H1 (cell line): ENCODE results near the gene LAMC3. TPM values are rescaled to one million over a fixed set of nuclear protein-coding genes. Genes with fewer than 3 reads are reported as not detected.

Experiments used
- CTCF ChIA-PET: fragments of 300-600 bp; sonication (Branson Sonifier 250); formaldehyde crosslinking; loops from one replicate; lab custom pipeline; 2021; ENCODE audit not compliant: partially characterized antibody; lab: Charles Lee
- POLR2A ChIA-PET: fragments of 300-600 bp; sonication (Branson Sonifier 250); formaldehyde crosslinking; loops from one replicate; lab custom pipeline; 2021; ENCODE audit warnings: inconsistent platforms; ENCODE audit not compliant: partially characterized antibody; lab: Charles Lee
- DNase-seq, 2 experiments: peaks; one replicate each; pipeline versions ENCODE4 v3.0.0 to v3.0.0-alpha.2; 2010 to 2022; ENCODE audit warnings: low spot score in 2 of 2, low read depth in 1 of 2, mixed read lengths in 1 of 2
- FAIRE-seq: peaks from 2 replicates; lab custom pipeline; 2011; peaks lifted over from hg19 to GRCh38; lab: Jason Lieb, UNC
- H2AFZ ChIP-seq: 2 replicates; pipeline ENCODE4 v1.8.1; 2012; ENCODE audit warnings: low read length, inconsistent platforms
- H2AK5ac ChIP-seq: 2 replicates; pipeline ENCODE4 v1.6.1; 2013; ENCODE audit warnings: low read depth, low read length
- H2BK120ac ChIP-seq: replicated peaks from 2 replicates; pipeline ENCODE3; 2013; ENCODE audit warnings: low read depth, low read length, inconsistent platforms
- H2BK12ac ChIP-seq: 2 replicates; pipeline ENCODE4 v1.6.1; 2013; ENCODE audit warnings: low read depth, low read length
- H2BK15ac ChIP-seq: 2 replicates; pipeline ENCODE4 v1.6.1; 2013; ENCODE audit warnings: low read length
- H2BK20ac ChIP-seq: 2 replicates; pipeline ENCODE4 v1.6.1; 2013; ENCODE audit warnings: low read length
- H2BK5ac ChIP-seq: 2 replicates; pipeline ENCODE4 v1.6.1; 2013; ENCODE audit warnings: low read depth, low read length
- H3K14ac ChIP-seq: 2 replicates; pipeline ENCODE4 v1.6.1; 2013; ENCODE audit warnings: inconsistent platforms; ENCODE audit not compliant: insufficient read length
- H3K18ac ChIP-seq: 2 replicates; pipeline ENCODE4 v1.6.1; 2013; ENCODE audit warnings: low read length; ENCODE audit errors: extremely low read depth
- H3K23ac ChIP-seq: 2 replicates; pipeline ENCODE4 v1.6.1; 2013; ENCODE audit warnings: inconsistent platforms; ENCODE audit not compliant: insufficient read length
- H3K23me2 ChIP-seq: 2 replicates; pipeline ENCODE4 v1.6.1; 2013; ENCODE audit warnings: low read depth, low read length
- H3K27ac ChIP-seq: 2 replicates; pipeline ENCODE4 v1.6.1; 2011; ENCODE audit warnings: low read depth, low read length, inconsistent platforms
- H3K27me3 ChIP-seq, 4 experiments: replicated peaks in 1 of 4; 1 replicate in 1 of 4; 2 replicates in 3 of 4; pipeline versions ENCODE4 v1.6.1 to v1.8.1; 2011 to 2013; ENCODE audit warnings: low read length in 3 of 4, mild to moderate bottlenecking in 3 of 4, inconsistent platforms in 2 of 4, mixed read lengths in 2 of 4, moderate library complexity in 1 of 4; ENCODE audit not compliant: control insufficient read depth in 3 of 4, insufficient read depth in 3 of 4; ENCODE audit errors: extremely low read depth in 1 of 4
- H3K36me3 ChIP-seq, 4 experiments: 2 replicates each; pipeline versions ENCODE4 v1.6.1 to v1.8.1; 2011 to 2013; ENCODE audit warnings: mild to moderate bottlenecking in 4 of 4, low read length in 3 of 4, moderate library complexity in 2 of 4, control low read depth in 1 of 4, inconsistent platforms in 1 of 4; ENCODE audit not compliant: insufficient read depth in 4 of 4, control insufficient read depth in 2 of 4
- H3K4ac ChIP-seq: replicated peaks from 2 replicates; pipeline ENCODE3; 2013; ENCODE audit warnings: low read length, low read depth, mixed read lengths, inconsistent platforms; ENCODE audit not compliant: insufficient read length
- H3K4me1 ChIP-seq, 4 experiments: replicated peaks in 1 of 4; 1 replicate in 1 of 4; 2 replicates in 3 of 4; pipeline versions ENCODE4 v1.6.1 to v1.8.1; 2011 to 2013; ENCODE audit warnings: low read length in 3 of 4, inconsistent platforms in 2 of 4, mixed read lengths in 1 of 4; ENCODE audit not compliant: insufficient read depth in 4 of 4, control insufficient read depth in 3 of 4
- H3K4me2 ChIP-seq, 2 experiments: 2 replicates each; pipeline versions ENCODE4 v1.6.1 to v1.8.1; 2011 to 2013; ENCODE audit warnings: low read depth in 2 of 2, low read length in 2 of 2, control low read depth in 1 of 2, inconsistent platforms in 1 of 2, mild to moderate bottlenecking in 1 of 2; ENCODE audit not compliant: insufficient read depth in 1 of 2
- H3K4me3 ChIP-seq, 4 experiments: fragments of 200-600, 300-600 bp in 1 of 4; sonication (generic), shearing (Covaris generic), sonication (Bioruptor Twin) in 1 of 4; 2 replicates each; pipeline versions ENCODE4 v1.5.1 to v1.8.1; 2011 to 2016; ENCODE audit warnings: low read length in 4 of 4, low read depth in 3 of 4, control low read depth in 2 of 4, inconsistent platforms in 2 of 4, mild to moderate bottlenecking in 2 of 4, mixed read lengths in 1 of 4, moderate library complexity in 1 of 4; ENCODE audit not compliant: insufficient read depth in 2 of 4; ENCODE audit errors: extremely low read depth in 1 of 4
- H3K56ac ChIP-seq: replicated peaks from 2 replicates; pipeline ENCODE3; 2013; ENCODE audit warnings: low read depth, mild to moderate bottlenecking, mixed read lengths, low read length, inconsistent platforms; ENCODE audit not compliant: insufficient read length
- H3K79me1 ChIP-seq: 2 replicates; pipeline ENCODE4 v1.6.1; 2013; ENCODE audit warnings: low read depth, low read length, control low read depth
- H3K79me2 ChIP-seq, 2 experiments: 2 replicates each; pipeline versions ENCODE4 v1.6.1 to v1.8.1; 2012 to 2013; ENCODE audit warnings: low read length in 2 of 2, mild to moderate bottlenecking in 2 of 2, inconsistent platforms in 1 of 2; ENCODE audit not compliant: insufficient read depth in 2 of 2, control insufficient read depth in 1 of 2
- H3K9ac ChIP-seq, 4 experiments: replicated peaks in 1 of 4; 1 replicate in 1 of 4; 2 replicates in 3 of 4; pipeline versions ENCODE4 v1.6.1 to v1.8.1; 2011 to 2013; ENCODE audit warnings: low read depth in 3 of 4, low read length in 3 of 4, control low read depth in 2 of 4, mild to moderate bottlenecking in 2 of 4, moderate library complexity in 2 of 4, inconsistent platforms in 1 of 4; ENCODE audit errors: extremely low read depth in 1 of 4
- H3K9me3 ChIP-seq, 2 experiments: 2 replicates each; pipeline versions ENCODE4 v1.6.1 to v1.8.1; 2012 to 2013; ENCODE audit warnings: mild to moderate bottlenecking in 2 of 2, moderate library complexity in 2 of 2, control low read depth in 1 of 2, inconsistent platforms in 1 of 2, low read depth in 1 of 2, low read length in 1 of 2, mixed read lengths in 1 of 2; ENCODE audit not compliant: insufficient read depth in 2 of 2
- H4K20me1 ChIP-seq, 2 experiments: replicated peaks in 1 of 2; 2 replicates each; pipeline versions ENCODE3 to v1.8.1; 2011 to 2013; ENCODE audit warnings: inconsistent platforms in 2 of 2, low read length in 2 of 2, mild to moderate bottlenecking in 1 of 2; ENCODE audit not compliant: insufficient read depth in 2 of 2, control insufficient read depth in 1 of 2
- H4K5ac ChIP-seq: 2 replicates; pipeline ENCODE4 v1.6.1; 2013; ENCODE audit warnings: low read length, low read depth, mixed read lengths, inconsistent platforms; ENCODE audit not compliant: insufficient read length
- H4K8ac ChIP-seq: 2 replicates; pipeline ENCODE4 v1.8.0; 2013; ENCODE audit warnings: mild to moderate bottlenecking, moderate library complexity, low read length, inconsistent platforms; ENCODE audit not compliant: insufficient read depth; ENCODE audit errors: extremely low read depth
- H4K91ac ChIP-seq: replicated peaks from 2 replicates; pipeline ENCODE3; 2013; ENCODE audit warnings: low read length, mixed read lengths, inconsistent platforms; ENCODE audit not compliant: insufficient read length
- CBX8 ChIP-seq: fragments of 300-800, 300-1000 bp; sonication (generic); IDR thresholded peaks from 2 replicates; pipeline ENCODE4 v1.7.1; 2016; ENCODE audit warnings: low read depth, low read length, borderline replicate concordance
- EGR1 ChIP-seq: IDR thresholded peaks from 2 replicates; pipeline ENCODE4 v1.6.1; 2011; ENCODE audit warnings: low read depth, low read length, borderline replicate concordance
- GTF2F1 ChIP-seq: IDR thresholded peaks from 2 replicates; pipeline ENCODE4 v1.6.1; 2012; ENCODE audit warnings: low read depth, low read length, improper control_type of control experiment, borderline replicate concordance
- HDAC2 ChIP-seq, 2 experiments: fragments of 300-600 bp in 1 of 2; sonication (generic) in 1 of 2; IDR thresholded peaks; 2 replicates each; pipeline ENCODE4 v1.6.1; 2011 to 2012; ENCODE audit warnings: low read depth in 2 of 2, low read length in 2 of 2, mild to moderate bottlenecking in 2 of 2, moderate library complexity in 2 of 2, borderline replicate concordance in 1 of 2, inconsistent platforms in 1 of 2
- KDM4A ChIP-seq: IDR thresholded peaks from one replicate; pipeline ENCODE4 v1.7.1; 2012; ENCODE audit warnings: low read depth, mild to moderate bottlenecking, moderate library complexity, low read length, inconsistent platforms; ENCODE audit not compliant: severe bottlenecking
- KDM5A ChIP-seq: fragments of 200-600 bp; IDR thresholded peaks from 2 replicates; pipeline ENCODE4 v1.7.1; 2012; ENCODE audit warnings: mild to moderate bottlenecking, low read length, inconsistent platforms, mixed read lengths
- POLR2A ChIP-seq, 2 experiments: IDR thresholded peaks; 1 replicate in 1 of 2; 2 replicates in 1 of 2; pipeline ENCODE4 v1.6.1; 2011; ENCODE audit warnings: low read depth in 2 of 2, low read length in 2 of 2, mild to moderate bottlenecking in 2 of 2; ENCODE audit errors: control extremely low read depth in 1 of 2
- SP2 ChIP-seq: IDR thresholded peaks from 2 replicates; pipeline ENCODE4 v1.6.1; 2012; ENCODE audit warnings: mild to moderate bottlenecking, low read length, inconsistent platforms
- SRF ChIP-seq: IDR thresholded peaks from 2 replicates; pipeline ENCODE4 v1.6.1; 2011; ENCODE audit warnings: mild to moderate bottlenecking, low read depth, low read length, moderate library complexity
- SUZ12 ChIP-seq: fragments of 200-600 bp; sonication (generic); IDR thresholded peaks from 2 replicates; pipeline ENCODE4 v1.6.1; 2012; ENCODE audit warnings: mild to moderate bottlenecking, inconsistent platforms, low read length, moderate library complexity, mixed read lengths
- TCF12 ChIP-seq: IDR thresholded peaks from 2 replicates; pipeline ENCODE4 v1.6.1; 2011; ENCODE audit warnings: low read depth, mild to moderate bottlenecking, low read length
- TEAD4 ChIP-seq: IDR thresholded peaks from 2 replicates; pipeline ENCODE4 v1.6.1; 2012; ENCODE audit warnings: low read depth, low read length, inconsistent platforms, mixed read lengths
- YY1 ChIP-seq: IDR thresholded peaks from 2 replicates; pipeline ENCODE4 v1.6.1; 2011; ENCODE audit warnings: low read depth, mild to moderate bottlenecking, low read length
- WGBS, 2 experiments: shearing (Covaris generic) in 1 of 2; methylation state at CpG; one replicate each; pipeline versions ENCODE4 v1.1.6 to v1.1.7; 2013 to 2015; ENCODE audit warnings: low lambda C conversion rate in 2 of 2, mixed read lengths in 2 of 2, inconsistent platforms in 1 of 2, low coverage in 1 of 2, missing lambda C conversion rate in 1 of 2; ENCODE audit not compliant: insufficient replicate concordance in 2 of 2, insufficient coverage in 1 of 2, insufficient read length in 1 of 2; ENCODE audit errors: extremely low coverage in 1 of 2, missing lambda C conversion rate in 1 of 2; 5-methylcytosine and 5-hydroxymethylcytosine counted together
- polyA plus RNA-seq, 7 experiments: library from polyadenylated mRNA; depleted of rRNA in 3 of 7; stranded (reverse) in 5 of 7; unstranded in 2 of 7; fragments of >200 nt in 5 of 7; fragments of 200-250 nt in 2 of 7; gene quantifications; 1 replicate in 5 of 7; 2 replicates in 1 of 7; 4 replicates in 1 of 7; pipeline versions ENCODE4 v1.2.1 to v1.2.3, GENCODE V29; 2011 to 2013; ENCODE audit warnings: missing spikeins in 2 of 7, mixed read lengths in 2 of 7
- total RNA-seq: library from RNA; stranded (reverse); fragmentation: NEBNext Ultra II Directional; extraction: Animal tissue kit (Norgen Biotek cat#: 25700); gene quantifications from 2 replicates; pipeline ENCODE4 v1.2.1, GENCODE V29; 2021

The LAMC3 gene
- total and polyA plus RNA-seq, 2 of the 8 experiments (the other 6 are each of a cell fraction or from before 2014, with no cell fraction given): 9.3 to 12.3 TPM

GRCh38 chr9:131094622-131095021, 85.6 kb downstream of the LAMC3 start:
- Histone ChIP-seq H2AK5ac (0 out of 2 replicates have a peak overlapping the region, but pooled peaks have one; percentile 9), H3K36me3 (peaks cover 0 to 8% (median 0%) of the 10 kb centered on the region in 4 experiments; a peak in 1 of 8 replicates), H3K14ac (no peak overlapping the region), H3K23me2 (peaks cover 5% of the 10 kb centered on the region), H3K4me2 (no peak overlapping the region), H2BK5ac (no peak overlapping the region), H4K91ac (no peak overlapping the region), H3K9me3 (no peaks in the 10 kb centered on the region), H2BK15ac (no peak overlapping the region), H3K23ac (no peak overlapping the region), H3K18ac (no peak overlapping the region), H3K4me1 (peaks cover 0 to 29% (median 21%) of the 10 kb centered on the region in 4 experiments; a peak in 6 of 7 replicates), H3K79me2 (peaks cover 0 to 13% of the 10 kb centered on the region in 2 experiments; a peak in 1 of 4 replicates), H3K27ac (no peak overlapping the region), H4K20me1 (peaks cover 0 to 7% of the 10 kb centered on the region in 2 experiments), H4K5ac (no peak overlapping the region), H2BK20ac (0 out of 2 replicates have a peak overlapping the region, but pooled peaks have one; percentile 10), H3K56ac (no peak overlapping the region), H3K27me3 (no peaks in the 10 kb centered on the region; a peak in 1 of 7 replicates), H3K79me1 (peaks cover 3% of the 10 kb centered on the region; the same call in 1 of the 2 replicates), H3K4ac (no peak overlapping the region), H2BK120ac (no peak overlapping the region), H2BK12ac (no peak overlapping the region), H3K9ac (no peak overlapping the region), H4K8ac (0 out of 2 replicates have a peak overlapping the region, but pooled peaks have one; percentile 18), H3K4me3 (no peak overlapping the region), H2AFZ (no peak overlapping the region)
- ChIA-PET CTCF (interaction anchor here (0.6 to 3.7 kb wide), 11 partner anchors 10 to 224 kb away, joined by 3 to 24 read pairs (median 4); no protein-coding TSS in a partner anchor), POLR2A (interaction anchor here (1.5 to 29.0 kb wide), 4 partner anchors 16 to 23 kb away, joined by 4 to 751 read pairs (median 6); partner anchors contain the start of gene NUP214)
- TF ChIP-seq SUZ12 (no peak), CBX8 (no peak), GTF2F1 (no peak), HDAC2 (IDR thresholded peaks at IDR 0.05; ENCODE audit: borderline replicate concordance in 1 of 2, low read depth in 2 of 2, low read length in 2 of 2) (no peak), SRF (no peak), YY1 (no peak), KDM5A (no peak), EGR1 (no peak), POLR2A (IDR thresholded peaks at IDR 0.05; ENCODE audit: control extremely low read depth in 1 of 2, low read depth in 2 of 2, low read length in 2 of 2) (no peak), TEAD4 (no peak), KDM4A (no peak), TCF12 (no peak), SP2 (no peak)
- FAIRE-seq: no peak
- DNase-seq: no peak
- 91% methylated on average over 12 of the region's 12 CpGs; no CpG with 5 or more reads in 1 of the 2 experiments for WGBS, 2 experiments
